ELR (cell line): ENCODE measurements around the gene XPO4.
A peak's percentile ranks its signal among the peaks of the same experiment; 100 is the strongest.
"Not testable (repeated sequence)": the region's sequence is repeated elsewhere in the genome, so short reads cannot be mapped to it uniquely, and the experiment has no call there.

Source experiments
- DNase-seq: peaks from one replicate; pipeline ENCODE4 v3.0.0-alpha.2; 2015; ENCODE audit warnings: low read depth

Gene XPO4

DNA sequence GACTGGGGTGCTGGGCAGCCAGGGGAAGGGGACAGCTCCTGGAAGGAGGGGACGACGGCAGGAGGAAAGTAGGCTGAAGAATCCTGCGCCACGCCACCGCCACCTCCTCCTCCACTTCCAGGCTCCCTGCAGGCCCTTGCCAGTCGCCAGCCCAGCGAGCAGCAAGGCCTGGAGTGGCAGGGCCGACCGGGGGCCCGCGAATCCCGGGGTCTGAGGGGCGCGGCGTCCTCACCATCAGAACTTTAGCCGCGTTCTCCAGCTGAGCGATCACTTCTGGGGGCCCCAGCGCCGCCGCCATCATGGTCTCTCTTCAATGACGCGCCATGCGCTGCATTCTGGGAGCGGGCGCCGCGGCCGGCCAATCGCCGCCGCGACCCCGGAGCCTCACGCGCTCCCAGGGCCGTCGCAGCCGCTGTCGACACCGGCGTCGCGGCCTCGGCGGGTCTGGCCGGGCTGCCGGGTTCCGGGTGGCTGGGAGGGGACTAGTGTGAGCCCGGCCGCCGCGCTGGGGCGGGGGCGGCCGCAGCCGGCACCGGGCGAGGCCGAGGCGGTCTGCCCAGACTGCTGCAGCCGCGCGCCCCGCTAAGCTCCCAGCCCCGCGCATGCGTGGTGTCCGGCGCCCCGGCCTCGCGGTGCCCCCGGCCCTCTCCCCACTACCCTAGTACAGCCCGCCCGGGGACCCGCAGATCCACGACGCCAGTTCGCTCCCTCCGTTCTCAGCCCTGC, at the start of gene XPO4:
XPO4 (minus strand) TSS at position 309 of the 726 bp plus-strand sequence; CDS start at position 301, 8 bp downstream.
- DNase-seq, result peak; percentile 82

DNA sequence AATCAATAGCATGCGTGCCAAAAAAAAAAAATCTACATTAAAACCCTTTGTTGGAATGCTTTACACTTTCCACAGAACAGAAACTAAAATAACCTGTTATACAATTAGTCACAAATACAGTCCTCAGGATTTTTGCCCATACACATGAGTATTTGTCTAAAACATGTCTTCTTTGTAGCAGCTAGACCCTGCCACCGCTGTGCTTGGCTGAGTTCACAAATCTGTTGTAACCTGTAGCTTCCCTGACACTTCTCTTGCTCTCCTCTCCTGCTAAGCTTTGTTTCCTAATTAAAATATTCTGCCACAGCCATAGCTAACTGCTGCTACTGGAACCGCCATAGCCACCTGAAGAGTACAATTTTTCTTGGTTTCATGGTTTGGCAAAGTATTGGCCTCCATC, 45.5 kb upstream of the XPO4 start:
- DNase-seq, result not testable (repeated sequence)

DNA sequence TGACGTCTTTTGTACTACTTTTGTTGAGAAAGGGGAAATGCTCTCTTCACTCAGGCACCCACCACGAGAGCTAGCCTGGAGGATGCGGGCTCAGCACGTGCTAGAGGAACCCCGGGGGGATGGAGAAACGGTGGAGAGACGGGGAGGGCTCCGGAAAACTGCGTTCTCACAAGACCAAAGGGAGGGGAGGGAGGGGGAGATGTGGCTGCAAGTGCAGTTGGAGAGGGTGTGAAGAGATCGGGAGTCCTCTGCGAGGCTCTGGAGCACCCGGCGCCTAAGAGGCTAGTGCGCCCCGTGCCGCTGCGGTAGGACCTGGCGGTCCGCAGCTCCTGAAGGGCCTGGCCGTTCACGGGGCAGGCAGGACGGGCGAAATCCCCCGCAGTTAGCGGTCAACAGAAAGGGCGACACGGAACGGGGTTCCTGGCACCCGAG, 43.4 kb upstream of the XPO4 start:
- DNase-seq, result no peak

DNA sequence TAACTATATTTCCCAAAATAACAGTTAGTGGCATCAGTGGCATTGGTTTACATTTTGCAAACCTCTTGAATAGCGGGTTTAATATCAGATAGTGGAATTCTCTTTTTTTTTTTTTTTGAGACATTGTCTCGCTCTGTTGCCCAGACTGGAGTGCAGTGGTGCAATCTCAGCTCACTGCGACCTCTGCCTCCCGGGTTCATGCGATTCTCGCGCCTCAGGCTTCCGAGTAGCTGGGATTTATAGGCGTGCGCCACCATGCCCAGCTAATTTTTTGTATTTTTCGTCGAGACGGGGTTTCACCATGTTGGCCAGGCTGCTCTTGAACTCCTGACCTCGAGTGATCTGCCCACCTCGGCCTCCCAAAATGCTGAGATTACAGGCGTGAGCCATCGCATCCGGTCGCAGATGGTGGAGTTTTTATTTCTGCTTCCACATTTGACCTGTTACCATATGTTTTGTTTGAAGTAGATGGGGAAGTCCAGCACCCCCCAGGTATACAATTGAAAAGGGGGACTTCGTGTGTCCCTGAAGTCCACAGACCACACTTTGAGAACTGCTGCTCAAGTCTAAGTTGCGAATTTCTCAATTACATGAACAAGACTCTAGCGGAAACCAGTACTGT, 40.5 kb upstream of the XPO4 start:
- DNase-seq, result no peak

DNA sequence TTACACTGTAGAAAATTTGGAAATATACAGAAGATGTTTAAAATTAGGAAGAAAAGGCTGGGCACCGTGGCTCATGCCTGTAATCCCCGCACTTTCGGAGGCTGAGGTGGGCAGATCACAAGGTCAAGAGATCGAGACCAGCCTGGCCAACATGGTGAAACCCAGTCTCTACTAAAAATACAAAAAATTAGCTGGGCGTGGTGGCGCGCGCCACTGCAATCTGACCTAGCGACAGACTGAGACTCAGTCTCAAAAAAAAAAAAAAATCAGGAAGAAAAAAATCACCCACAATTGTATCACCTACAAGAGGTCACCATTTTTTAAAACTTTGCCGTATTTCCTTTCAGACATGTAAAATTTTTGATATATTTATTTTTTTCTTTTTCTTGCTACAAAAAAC, 38.0 kb upstream of the XPO4 start:
- DNase-seq, result not testable (repeated sequence)

DNA sequence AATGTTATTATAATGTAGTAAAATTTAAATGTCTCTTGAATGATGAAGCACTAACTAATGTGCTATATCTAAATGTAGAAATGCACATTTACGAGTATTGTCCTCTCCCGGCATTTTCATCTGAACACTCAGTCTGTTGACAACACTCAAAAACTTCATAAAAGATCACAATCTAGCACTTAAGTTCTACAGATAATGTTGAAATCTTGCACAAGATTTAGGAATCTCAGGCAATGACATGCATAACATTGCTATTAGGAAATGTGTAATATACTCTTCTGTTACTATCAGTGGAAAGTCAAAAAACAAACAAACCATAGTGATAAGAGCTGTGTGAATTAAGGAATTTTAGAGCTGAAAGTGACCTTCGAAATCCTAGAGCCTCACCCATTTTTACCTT, 37.5 kb upstream of the XPO4 start:
- peak; percentile 10 for DNase-seq

DNA sequence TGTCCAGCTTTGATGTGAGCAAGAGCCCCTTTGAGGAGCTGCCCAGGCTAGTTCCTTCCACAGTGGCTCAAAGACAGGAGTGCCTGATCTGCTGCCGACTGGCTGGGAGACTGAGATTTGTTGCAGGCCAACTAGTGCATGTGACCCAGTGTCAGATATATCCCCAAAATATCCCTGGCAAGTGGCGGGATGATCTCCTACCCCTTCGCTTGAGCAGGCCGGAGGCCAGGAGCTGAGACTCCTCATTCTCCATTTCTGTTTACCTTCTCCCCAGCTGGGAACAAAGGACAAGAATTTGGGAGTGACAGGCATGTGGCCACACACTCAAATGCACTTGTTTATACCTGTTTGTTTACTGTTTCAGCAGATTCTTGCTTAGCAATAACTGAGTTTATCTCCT, 37.1 kb upstream of the XPO4 start:
- no peak for DNase-seq

DNA sequence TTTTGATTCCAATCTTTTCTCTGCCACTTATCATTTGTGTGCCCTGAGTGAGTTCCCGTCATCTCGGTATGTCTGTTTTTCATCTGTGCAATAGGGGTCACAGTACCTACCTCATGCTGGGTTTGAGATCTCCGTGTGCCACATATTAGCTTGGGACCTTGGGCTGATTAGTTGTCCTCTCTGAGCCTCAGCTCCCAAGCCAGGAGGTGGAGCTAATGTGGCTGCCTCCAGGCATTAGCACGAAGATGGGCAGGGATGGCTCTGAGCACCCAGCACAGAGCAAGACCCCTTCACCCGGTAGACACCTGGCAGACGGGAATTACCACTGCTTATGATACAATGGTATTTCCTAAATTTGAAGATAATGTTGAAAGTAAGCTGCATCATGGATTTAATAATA, 35.8 kb upstream of the XPO4 start:
- no peak for DNase-seq

DNA sequence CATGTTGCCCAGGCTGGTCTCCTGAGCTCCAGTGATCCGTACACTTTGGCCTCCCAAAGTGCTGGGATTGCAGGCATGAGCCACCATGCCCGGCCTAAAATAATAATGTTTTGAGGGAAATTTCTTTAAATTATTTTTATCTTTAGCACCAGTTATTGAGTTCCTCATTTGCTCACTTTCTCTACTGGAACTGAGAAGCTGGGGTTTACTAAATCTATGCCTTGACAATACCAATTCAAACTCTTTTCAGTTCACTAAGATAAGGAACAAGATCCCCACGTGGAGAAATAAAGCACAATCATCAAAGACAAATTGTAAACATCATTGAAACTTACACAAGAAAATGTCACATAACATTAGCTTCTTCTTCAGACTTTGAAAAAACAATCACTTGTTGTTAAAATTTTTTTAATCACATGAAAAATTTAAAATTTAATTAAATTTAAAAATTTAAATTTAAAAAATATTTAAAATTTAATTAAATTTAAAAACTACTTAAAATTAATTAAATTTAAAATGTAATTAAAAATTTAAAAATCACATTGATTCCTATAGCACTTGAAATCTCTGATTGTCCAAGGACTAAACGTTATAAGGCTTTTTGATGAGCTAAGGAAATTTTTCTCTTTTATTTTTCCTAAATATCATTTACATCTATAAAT, 25.2 kb upstream of the XPO4 start:
- no peak for DNase-seq

DNA sequence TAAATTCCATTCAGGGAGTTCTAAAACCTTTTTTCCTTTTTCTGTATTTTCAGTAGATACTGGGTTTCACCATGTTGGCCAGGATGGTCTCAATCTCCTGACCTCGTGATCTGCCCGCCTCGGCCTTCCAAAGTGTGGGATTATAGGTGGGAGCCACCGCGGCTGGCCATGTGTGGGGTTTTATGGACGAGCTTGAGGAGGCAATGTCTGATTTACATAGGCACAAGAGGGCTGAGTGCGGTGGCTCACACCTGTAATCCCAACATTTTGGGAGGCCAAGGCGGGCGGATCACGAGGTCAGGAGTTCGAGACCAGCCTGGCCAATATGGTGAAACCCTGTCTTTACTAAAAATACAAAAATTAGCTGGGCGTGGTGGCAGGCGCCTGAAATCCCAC, 22.8 kb upstream of the XPO4 start:
- not testable (repeated sequence) for DNase-seq

DNA sequence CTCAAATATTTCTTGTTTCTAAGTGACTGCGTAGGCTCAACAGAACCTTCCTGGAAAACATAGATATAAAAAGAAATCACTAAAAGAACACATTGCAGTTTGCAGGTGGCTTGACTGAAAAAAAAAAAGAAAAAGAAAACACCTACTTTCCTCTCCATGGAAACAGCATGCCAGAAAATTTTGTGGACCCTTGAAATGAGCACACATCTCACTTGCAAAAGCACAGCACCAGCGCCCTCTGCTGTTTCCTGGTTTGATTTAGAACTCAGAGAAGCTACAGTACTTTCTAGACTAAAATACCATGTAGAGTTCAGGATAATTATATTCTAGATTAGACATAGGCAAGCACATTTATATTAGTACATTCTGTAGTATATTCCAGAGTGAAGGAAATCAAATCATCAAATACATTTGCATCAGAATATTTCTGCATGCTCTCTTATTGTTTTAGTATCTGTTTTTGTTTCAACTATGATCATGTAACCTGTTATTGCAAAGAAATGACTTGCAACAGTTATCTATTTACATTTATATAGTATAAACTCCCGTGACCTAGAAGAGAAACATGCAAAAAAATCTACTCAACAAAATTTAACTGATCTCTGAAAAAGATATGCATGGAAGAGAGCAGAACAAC, 22.3 kb upstream of the XPO4 start:
- peak; percentile 85 for DNase-seq

DNA sequence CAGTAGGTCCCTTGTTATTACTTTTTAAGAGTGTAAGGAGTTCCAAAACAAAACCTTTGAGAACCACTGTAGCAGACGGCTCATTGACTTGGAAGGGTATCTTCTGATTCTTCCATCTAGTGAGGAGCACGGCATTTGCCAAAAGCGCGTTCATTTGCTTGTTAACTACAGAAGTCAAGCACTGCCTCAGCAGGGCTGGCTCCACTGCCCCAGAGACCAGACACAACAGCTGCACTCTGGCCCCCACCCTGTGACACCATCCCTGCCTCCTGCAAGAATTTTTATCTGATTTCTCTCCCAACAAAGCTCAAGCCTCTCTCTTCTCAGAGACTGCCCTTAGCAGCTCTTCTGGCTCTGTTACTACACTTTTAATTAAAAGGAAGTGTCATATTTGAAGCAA, 20.7 kb upstream of the XPO4 start:
- no peak for DNase-seq

DNA sequence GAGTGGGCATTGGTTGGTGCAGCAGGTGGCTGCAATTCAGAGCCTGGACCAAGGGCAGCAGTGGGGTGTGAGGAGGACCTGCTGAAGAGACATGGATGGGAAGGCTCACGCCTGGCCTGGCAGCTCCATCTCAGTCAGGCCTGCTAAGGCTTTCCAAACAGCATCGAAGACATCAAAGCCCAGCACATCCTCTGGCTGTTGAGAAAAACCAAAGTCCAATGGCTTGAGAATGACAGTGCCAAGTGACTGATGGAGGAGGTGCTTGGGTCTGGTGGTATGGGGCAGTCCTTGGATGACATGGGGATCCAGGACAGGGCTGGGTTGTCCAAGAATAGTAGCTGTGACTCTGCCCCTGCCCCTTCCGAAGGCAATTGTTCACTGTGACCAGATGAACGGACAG, 19.0 kb upstream of the XPO4 start:
- no peak for DNase-seq

DNA sequence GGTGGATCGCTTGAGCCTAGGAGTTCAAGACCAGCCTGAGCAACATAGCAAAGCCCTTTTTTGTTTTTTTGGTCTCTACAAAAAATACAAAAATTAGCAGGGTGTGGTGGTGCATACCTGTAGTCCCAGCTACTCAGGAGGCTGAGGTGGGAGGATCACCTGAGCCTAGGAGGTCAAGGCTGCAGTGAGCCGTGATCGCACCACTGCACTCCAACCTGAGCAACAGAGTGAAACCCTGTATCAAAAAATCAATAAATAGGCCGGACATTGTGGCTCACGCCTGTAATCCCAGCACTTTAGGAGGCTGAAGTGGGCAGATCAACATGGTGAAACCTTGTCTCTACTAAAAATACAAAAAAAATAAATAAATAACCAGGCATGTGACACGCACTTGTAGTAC, 13.1 kb upstream of the XPO4 start:
- DNase-seq, result not testable (repeated sequence)

DNA sequence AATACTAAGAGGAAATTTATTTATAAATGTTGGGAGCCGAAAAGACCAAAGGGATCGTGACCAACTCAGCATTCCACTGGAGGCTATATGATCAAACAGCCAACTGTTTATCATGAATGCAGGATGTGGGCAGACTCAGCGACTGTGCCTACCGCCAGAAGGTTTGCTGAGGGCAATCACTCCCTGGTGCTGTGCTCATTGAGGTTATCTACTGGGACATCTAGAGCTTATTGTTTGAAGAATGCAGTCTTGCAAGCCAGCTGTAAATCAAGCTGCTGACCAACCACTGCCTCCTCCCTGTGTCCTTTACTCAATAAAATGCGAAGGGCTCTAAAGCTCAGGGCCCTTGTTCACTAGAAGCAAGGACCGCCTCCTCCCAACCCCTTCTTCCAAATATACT, 8.5 kb upstream of the XPO4 start:
- peak; percentile 10 for DNase-seq

DNA sequence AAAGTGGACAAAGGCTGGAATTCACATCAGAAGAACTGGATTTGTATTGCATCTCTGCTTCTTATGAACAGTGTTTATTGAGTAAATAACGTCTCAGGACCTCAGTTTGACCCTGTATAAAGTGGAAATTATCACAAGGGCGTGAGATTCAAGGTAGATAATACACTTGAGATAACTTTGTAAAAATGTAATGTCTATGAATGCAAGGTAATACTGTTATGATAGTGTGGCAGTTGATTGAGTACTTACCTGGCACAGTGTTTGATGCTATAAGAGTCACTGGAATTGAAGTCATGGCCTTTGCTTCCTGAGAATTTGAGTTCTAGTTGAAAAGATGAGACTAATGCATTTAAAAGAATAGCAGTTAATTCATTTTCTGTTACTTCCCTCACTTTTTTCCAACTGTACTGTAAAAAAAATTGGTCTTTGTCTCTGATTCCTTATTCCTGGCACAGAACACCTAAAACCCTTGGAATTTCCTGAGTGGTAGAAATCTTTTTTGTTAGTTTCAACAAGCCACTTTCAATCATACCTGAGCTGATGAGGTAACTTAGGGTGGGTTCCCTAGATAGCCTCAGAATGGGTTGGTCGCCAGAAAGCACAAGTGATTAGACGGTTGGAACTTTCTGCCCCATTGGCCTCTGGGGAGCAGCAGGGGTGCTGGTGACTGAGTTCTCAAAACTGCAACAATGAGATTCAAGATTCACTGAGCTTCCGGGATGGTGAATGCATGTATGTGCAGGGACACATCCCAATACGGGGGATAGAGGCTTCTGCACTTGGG, 6.4 kb upstream of the XPO4 start:
- no peak for DNase-seq

DNA sequence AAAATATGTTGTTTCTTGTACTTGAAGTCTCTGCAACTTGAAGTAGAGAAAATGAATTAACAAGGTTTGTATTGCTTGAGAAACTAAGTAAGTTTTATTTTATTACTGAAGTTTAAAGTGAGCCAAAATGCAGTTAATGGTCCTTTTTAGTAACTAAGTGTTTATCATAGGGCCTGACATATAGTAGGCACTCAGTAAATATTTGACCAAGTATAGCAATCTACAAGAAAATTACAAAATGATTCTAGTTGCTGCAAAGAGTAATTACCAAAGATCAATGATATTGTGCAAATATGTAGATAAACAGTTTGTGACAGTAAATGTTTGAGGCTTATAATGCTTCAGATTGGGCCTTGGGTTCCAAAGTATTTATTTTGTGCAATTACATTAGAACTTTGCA, 2.4 kb upstream of the XPO4 start:
- no peak for DNase-seq

DNA sequence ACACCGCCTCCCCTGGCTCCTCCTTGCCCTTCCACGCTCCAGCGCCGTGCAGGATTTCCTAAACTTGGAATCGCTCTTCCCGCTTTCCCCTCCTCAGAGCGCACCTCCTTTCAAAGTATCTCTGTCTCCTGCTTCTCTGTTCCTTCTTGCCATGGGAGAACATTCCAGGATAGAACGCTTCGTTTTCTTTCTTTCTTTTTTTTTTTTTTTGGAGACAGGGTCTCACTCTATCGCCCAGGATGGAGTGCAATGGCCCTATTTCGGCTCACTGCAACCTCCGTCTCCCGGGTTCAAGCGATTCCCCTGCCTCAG, 574 bp upstream of the XPO4 start:
- DNase-seq, result no peak

DNA sequence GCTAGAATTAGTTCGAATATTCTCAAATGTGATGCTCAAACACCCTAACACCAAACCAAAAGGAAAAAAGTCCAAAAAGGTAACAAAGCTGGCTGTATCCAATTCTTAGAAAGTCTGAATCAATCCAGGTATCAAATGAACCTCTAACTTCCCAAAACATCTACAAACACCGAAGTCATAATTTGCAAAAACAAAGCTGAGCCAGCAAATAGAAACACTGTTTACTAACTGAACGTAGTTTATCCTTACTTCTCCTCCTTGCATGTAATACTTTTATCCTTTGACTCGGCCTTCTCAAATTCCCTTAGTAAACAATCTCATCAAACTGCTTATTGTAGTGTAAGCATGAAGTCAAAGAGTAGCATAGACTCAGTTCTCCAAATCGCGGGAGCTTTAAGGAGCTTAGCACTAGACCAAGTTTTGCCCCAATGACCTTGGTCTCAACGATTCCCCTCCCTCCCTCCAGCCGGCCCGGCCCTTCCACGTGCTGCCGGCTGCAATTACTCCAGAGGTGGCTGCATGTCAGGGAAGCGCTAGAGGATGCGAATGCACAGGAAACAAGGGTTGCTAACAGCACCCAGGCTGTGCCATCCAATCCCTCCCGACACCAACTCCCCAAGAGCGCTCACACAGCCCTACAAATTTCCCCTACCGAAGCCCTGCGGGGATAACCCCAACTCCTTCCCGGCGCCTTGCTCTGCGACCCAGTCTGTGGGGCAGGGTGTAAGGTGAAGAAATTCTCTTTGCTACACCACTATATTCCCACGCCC, 693 bp downstream of the XPO4 start:
- peak; percentile 69 for DNase-seq

DNA sequence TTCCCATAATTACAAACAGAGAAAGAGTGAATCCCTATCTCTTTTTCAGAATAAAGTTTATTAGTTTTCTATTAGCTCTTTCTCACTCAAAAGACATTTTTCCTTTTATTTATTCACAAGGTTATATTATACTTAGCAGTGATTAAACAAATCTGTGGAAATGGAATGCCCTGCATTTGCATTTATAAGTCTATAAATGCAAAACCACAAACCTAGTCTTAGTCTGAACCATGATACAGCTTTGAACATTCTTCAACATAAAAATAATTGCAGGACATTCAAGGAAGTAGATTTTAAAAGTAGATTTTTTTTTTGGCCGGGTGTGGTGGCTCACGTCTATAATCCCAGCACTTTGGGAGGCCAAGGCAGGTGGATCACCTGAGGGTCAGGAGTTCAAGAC, 8.3 kb downstream of the XPO4 start:
- DNase-seq, result no peak

DNA sequence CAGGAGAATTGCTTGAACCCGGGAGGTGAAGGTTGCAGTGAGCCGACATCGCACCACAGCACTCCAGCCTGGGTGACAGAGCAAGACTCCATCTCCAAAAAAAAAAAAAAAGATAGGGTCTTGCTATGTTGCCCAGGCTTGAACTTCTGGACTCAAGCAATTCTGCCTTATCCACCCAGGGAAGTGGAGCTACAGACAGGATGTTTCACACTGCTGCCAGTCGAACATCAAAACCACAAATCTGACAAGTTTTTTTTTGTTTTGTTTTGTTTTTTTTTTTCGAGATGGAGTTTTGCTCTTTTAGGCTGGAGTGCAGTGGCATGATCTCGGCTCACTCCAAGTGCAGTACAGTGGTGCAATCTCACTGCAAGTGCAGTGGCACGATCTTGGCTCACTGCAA, 10.8 kb downstream of the XPO4 start:
- DNase-seq, result no peak

DNA sequence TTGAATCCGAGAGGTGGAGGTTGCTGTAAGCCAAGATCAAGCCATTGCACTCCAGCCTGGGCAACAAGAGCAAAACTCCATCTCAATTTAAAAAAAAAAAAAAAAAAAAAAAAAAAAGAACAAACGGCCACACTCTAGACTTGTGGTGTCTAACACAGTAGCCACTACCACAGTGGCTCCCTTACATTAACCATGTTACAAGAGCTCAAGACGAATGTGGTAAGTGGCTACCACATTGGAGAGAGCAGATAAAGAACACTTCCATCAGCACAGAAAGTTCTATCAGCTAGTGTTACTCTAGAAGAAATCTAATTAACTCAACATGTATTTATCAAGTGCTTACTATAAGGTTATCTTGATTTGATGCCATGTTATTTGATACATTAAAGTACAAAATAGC, 11.5 kb downstream of the XPO4 start:
- no peak for DNase-seq
